ENCODE measurements around the gene F10.

GRCh38 chr13:113150550-113151365, 28.2 kb downstream of the F10 start:
- no peak for TF ChIP-seq POLR2AphosphoS5 (IDR thresholded peaks at IDR 0.05)
- no peak for TF ChIP-seq CTCF (IDR thresholded peaks at IDR 0.05)
- TF ChIP-seq POLR2A (IDR thresholded peaks at IDR 0.05): no peak
